Mucosa of descending colon (tissue), 3 donors: ENCODE results near the gene ITGB5. TPM values are rescaled to one million over a fixed set of nuclear protein-coding genes. Genes with fewer than 3 reads are reported as not detected.

Experiments
- ATAC-seq: fragments of 200-7000 bp; cut with Tn5 transposase; one replicate; pipeline ENCODE4 v1.9.1; 2020; ENCODE audit warnings: mild to moderate bottlenecking, moderate library complexity
- DNase-seq, 3 donors: peaks; one replicate each; pipeline ENCODE4 v3.0.0-alpha.2; 2020
- H3K36me3 ChIP-seq: fragments of 200-600 bp; one replicate; pipeline ENCODE4 v1.8.0; 2021; ENCODE audit warnings: low read depth, mild to moderate bottlenecking
- H3K4me1 ChIP-seq: fragments of 200-600 bp; one replicate; pipeline ENCODE4 v1.8.0; 2021; ENCODE audit warnings: low read depth, mild to moderate bottlenecking
- H3K4me3 ChIP-seq: fragments of 200-600 bp; one replicate; pipeline ENCODE4 v1.8.0; 2021; ENCODE audit warnings: mild to moderate bottlenecking
- H3K9me3 ChIP-seq: fragments of 200-600 bp; one replicate; pipeline ENCODE4 v1.8.0; 2021; ENCODE audit warnings: mild to moderate bottlenecking
- CTCF ChIP-seq: fragments of 200-600 bp; IDR thresholded peaks from one replicate; pipeline ENCODE4 v1.8.0; 2022; ENCODE audit warnings: antibody characterized with exemption, mild to moderate bottlenecking
- intact Hi-C, 2 donors: fragments of 100-400 bp; cut with DNase I in 1 of 2; cut with micrococcal nuclease in 1 of 2; formaldehyde crosslinking; loops; one replicate each; pipeline versions ENCODE4 v1.11.0 to v1.11.1; 2022; cut with DNase I, micrococcal nuclease
- total RNA-seq, 3 donors: library from RNA; stranded (reverse); fragmentation: NEBNext Ultra II Directional in 2 of 3; extraction: Animal tissue kit (Norgen Biotek cat#: 25700) in 2 of 3; gene quantifications; one replicate each; pipeline versions ENCODE4 v1.2.1 to v1.2.4, GENCODE V29; 2021 to 2023
- donor health status: DM: no; HTN: no; CAD: no; lungs with moderate emphysema.
- donor health status: DM: no; HTN: no; CAD: no.
- donor health status: DM: no; HTN: yes; CAD: no.

ITGB5 gene
- total RNA-seq, 3 donors from 2014 or later: 67.9 to 102 (median 69.6) TPM

GRCh38 chr3:124878561-124879336 is 8.4 kb downstream of the ITGB5 start:
- Histone ChIP-seq H3K9me3 (no peaks in the 10 kb centered on the region), H3K36me3 (no peaks in the 10 kb centered on the region), H3K4me3 (no peak overlapping the region), H3K4me1 (no peaks in the 10 kb centered on the region)
- TF ChIP-seq CTCF: no peak
- intact Hi-C loops: no loop called here
- ATAC-seq (peak; percentile 88), DNase-seq (peak in 1 of 3 donors; percentile 28)

GRCh38 chr3:124877674-124878073 is 9.5 kb downstream of the ITGB5 start:
- H3K36me3 ChIP-seq: no peaks in the 10 kb centered on the region
- H3K4me3 ChIP-seq: no peak overlapping the region
- no peaks in the 10 kb centered on the region for H3K9me3 ChIP-seq
- H3K4me1 ChIP-seq: no peaks in the 10 kb centered on the region
- DNase-seq (no peak), ATAC-seq (no peak)
- TF ChIP-seq CTCF: no peak
- intact Hi-C loops: no loop called here

- intact Hi-C loops: no loop called here
- Histone ChIP-seq H3K9me3 (no peaks in the 10 kb centered on the region), H3K36me3 (no peaks in the 10 kb centered on the region), H3K4me3 (no peak overlapping the region), H3K4me1 (no peaks in the 10 kb centered on the region)
- no peak for TF ChIP-seq CTCF
- DNase-seq: no peak
- no peak for ATAC-seq
Measured at GRCh38 chr3:124876401-124876878, 10.7 kb downstream of the ITGB5 start.

- no peaks in the 10 kb centered on the region for H3K4me1 ChIP-seq
- ATAC-seq (no peak), DNase-seq (no peak)
- no peak overlapping the region for H3K4me3 ChIP-seq
- TF ChIP-seq CTCF: no peak
- no peaks in the 10 kb centered on the region for H3K9me3 ChIP-seq
- intact Hi-C loops: no loop called here
- H3K36me3 ChIP-seq: no peaks in the 10 kb centered on the region
Measured at GRCh38 chr3:124873226-124873625, 13.9 kb downstream of the ITGB5 start.

- no peak for TF ChIP-seq CTCF
- intact Hi-C loops: no loop called here
- Histone ChIP-seq H3K9me3 (no peaks in the 10 kb centered on the region), H3K4me1 (no peaks in the 10 kb centered on the region), H3K4me3 (no peak overlapping the region), H3K36me3 (no peaks in the 10 kb centered on the region)
- DNase-seq (no peak), ATAC-seq (no peak)
Measured at GRCh38 chr3:124867511-124867910, 19.7 kb downstream of the ITGB5 start.
